ENCODE results near the gene PSMB11. TPM values are rescaled to one million over a fixed set of nuclear protein-coding genes. Genes with fewer than 3 reads are reported as not detected.

PSMB11 gene
- total RNA-seq, 1 experiment from 2014 or later = not detected

DNA sequence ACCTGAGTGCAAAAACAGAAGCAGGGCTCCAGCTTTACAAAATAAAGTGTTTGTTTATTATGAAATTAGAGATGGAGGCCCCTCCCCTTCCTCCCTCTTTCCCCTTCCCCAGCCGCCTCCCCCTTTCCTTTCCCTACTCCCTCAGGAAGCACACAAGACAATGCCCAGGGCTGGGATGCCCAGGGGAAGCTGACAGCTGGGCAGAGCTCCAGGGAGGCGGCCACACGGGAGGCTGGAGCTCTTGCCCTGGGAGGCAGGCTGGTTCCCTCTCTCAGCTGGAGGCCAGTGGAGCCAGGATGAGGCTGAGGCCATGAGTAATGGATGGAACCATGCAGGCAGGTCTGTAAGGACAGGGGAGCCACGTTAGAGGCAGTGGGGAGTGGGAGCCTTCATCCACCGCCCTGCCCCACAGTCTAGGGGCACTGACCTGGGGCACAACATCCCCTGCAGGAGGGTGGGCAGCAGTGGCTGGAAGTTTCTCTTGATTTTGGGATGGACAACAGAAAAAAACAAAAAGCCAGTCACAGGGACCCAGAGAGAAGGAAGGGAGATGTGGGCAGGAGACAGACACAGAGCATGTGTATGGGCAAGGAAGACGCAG, 5.1 kb downstream of the PSMB11 start:
- Histone ChIP-seq H3K79me2 (ENCODE audit: insufficient read depth, low read length) (no peaks in the 10 kb centered on the region), H3K4me3 (replicated peaks in 1 of 2; ENCODE audit: low read depth in 1 of 2, low read length in 2 of 2) (no peak overlapping the region), H3K9me2 (ENCODE audit: insufficient read depth) (no peaks in the 10 kb centered on the region), H3K9ac (ENCODE audit: low read length) (no peak overlapping the region), H3K36me3 (ENCODE audit: control insufficient read depth in 1 of 2, insufficient read depth in 2 of 2, low read length in 2 of 2) (no peaks in the 10 kb centered on the region), H3K27me3 (ENCODE audit: insufficient read depth, low read length) (no peaks in the 10 kb centered on the region), H3K9me3 (ENCODE audit: control insufficient read depth in 1 of 2, insufficient read depth in 1 of 2, low read depth in 1 of 2, low read length in 2 of 2) (no peaks in the 10 kb centered on the region), H4K20me1 (ENCODE audit: insufficient read depth) (no peaks in the 10 kb centered on the region), H3K4me1 (ENCODE audit: control insufficient read depth in 1 of 2, insufficient read depth in 2 of 2, low read length in 2 of 2) (peaks cover 0 to 5% of the 10 kb centered on the region in 2 experiments; a peak in 1 of 4 replicates), H3K27ac (ENCODE audit: low read depth, low read length) (no peak overlapping the region), H3K4me2 (ENCODE audit: low read length) (no peak overlapping the region), H2AFZ (ENCODE audit: low read depth, low read length, poor library complexity, severe bottlenecking) (no peak overlapping the region)
- POLR2A ChIA-PET = no interaction called here
- intact Hi-C loops (cut with micrococcal nuclease) = no loop called here
- BruUV-seq (replicated peaks) = no TSS peak
- ATAC-seq = no peak
- TF ChIP-seq ZFX (IDR thresholded peaks at IDR 0.05) = no peak
- TF ChIP-seq, protein P1, sequence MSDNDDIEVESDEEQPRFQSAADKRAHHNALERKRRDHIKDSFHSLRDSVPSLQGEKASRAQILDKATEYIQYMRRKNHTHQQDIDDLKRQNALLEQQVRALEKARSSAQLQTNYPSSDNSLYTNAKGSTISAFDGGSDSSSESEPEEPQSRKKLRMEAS (IDR thresholded peaks at IDR 0.05) = no peak
- no peak for TF ChIP-seq SIN3A (IDR thresholded peaks at IDR 0.05; ENCODE audit: low read depth)
- TF ChIP-seq POLR2AphosphoS5 (IDR thresholded peaks at IDR 0.05; ENCODE audit: low read depth, low read length) = no peak
- no peak for TF ChIP-seq REST (IDR thresholded peaks at IDR 0.05; ENCODE audit: low read depth)
- TF ChIP-seq TCF7L2 (IDR thresholded peaks at IDR 0.05; ENCODE audit: borderline replicate concordance, extremely low read depth, insufficient read depth, insufficient read length) = no peak
- TF ChIP-seq EZH2phosphoT487 (IDR thresholded peaks at IDR 0.05; ENCODE audit: borderline replicate concordance) = no peak
- TF ChIP-seq ELF1 (IDR thresholded peaks at IDR 0.05; ENCODE audit: borderline replicate concordance, low read depth) = no peak
- no peak for TF ChIP-seq RAD21 (IDR thresholded peaks at IDR 0.05; ENCODE audit: low read depth)
- TF ChIP-seq YY1 (IDR thresholded peaks at IDR 0.05; ENCODE audit: extremely low read depth, insufficient replicate concordance, low read depth, low read length) = no peak
- no peak for DNase-seq (ENCODE audit: low read depth, low spot score)
- CTCF ChIA-PET = interaction anchor here (1.0 kb wide), 1 partner anchor 53 kb away, joined by 3 read pairs; no protein-coding TSS in a partner anchor
- RAD21 ChIA-PET (ENCODE audit: low non-redundant PET in 1 of 2, low total read pairs in 2 of 2, uncharacterized antibody in 2 of 2, unreplicated experiment in 2 of 2) = no interaction called here
